Amniotic epithelial cell (primary cell): ENCODE measurements around the gene METAP2.

Source experiments
- DNase-seq: peaks from one replicate; pipeline ENCODE4 v3.0.0-alpha.2; 2010; ENCODE audit warnings: low read depth

The METAP2 gene

GRCh38 chr12:95551305-95551704, 77.4 kb downstream of the METAP2 start, which contains the start of gene USP44:
USP44 (minus strand) TSS chr12:95551476; CDS start chr12:95534256, 17,220 bp downstream.
- DNase-seq = no peak

- DNase-seq = no peak
Measured at GRCh38 chr12:95551913-95552516, 78.1 kb downstream of the METAP2 start.

GRCh38 chr12:95553197-95553943, 79.4 kb downstream of the METAP2 start:
- DNase-seq = no peak

GRCh38 chr12:95554532-95555071, 80.7 kb downstream of the METAP2 start:
- no peak for DNase-seq

- no peak for DNase-seq
Measured at GRCh38 chr12:95557625-95558024, 83.7 kb downstream of the METAP2 start.
